ENCODE data around the gene ZNF410. TPM values are rescaled to one million over a fixed set of nuclear protein-coding genes. Genes with fewer than 3 reads are reported as not detected.
"Not testable (repeated sequence)": the region's sequence is repeated elsewhere in the genome, so short reads cannot be mapped to it uniquely, and the experiment has no call there.

Gene ZNF410
- total RNA-seq, 1 experiment from 2014 or later, result 21.0 TPM

DNA sequence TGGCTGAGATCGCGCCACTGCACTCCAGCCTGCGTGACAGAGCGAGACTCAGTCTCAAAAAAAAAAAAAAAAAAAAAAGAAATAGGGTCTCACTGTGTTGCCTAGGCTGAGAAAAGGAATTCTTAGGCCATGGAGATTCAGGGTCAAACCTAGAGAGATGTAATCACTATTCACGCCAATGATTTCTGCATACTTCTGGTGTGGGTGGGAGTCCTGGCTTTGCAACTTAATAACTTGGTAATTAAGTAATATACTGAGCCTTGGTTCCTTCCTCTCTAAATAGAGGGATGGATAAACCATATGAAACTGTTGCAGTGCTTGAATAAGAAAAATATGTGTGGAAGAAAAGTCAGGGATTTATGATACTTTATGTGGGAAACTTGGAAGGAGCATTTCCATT lies 2.7 kb downstream of the ZNF410 start (continued):
- TF ChIP-seq, protein P1, sequence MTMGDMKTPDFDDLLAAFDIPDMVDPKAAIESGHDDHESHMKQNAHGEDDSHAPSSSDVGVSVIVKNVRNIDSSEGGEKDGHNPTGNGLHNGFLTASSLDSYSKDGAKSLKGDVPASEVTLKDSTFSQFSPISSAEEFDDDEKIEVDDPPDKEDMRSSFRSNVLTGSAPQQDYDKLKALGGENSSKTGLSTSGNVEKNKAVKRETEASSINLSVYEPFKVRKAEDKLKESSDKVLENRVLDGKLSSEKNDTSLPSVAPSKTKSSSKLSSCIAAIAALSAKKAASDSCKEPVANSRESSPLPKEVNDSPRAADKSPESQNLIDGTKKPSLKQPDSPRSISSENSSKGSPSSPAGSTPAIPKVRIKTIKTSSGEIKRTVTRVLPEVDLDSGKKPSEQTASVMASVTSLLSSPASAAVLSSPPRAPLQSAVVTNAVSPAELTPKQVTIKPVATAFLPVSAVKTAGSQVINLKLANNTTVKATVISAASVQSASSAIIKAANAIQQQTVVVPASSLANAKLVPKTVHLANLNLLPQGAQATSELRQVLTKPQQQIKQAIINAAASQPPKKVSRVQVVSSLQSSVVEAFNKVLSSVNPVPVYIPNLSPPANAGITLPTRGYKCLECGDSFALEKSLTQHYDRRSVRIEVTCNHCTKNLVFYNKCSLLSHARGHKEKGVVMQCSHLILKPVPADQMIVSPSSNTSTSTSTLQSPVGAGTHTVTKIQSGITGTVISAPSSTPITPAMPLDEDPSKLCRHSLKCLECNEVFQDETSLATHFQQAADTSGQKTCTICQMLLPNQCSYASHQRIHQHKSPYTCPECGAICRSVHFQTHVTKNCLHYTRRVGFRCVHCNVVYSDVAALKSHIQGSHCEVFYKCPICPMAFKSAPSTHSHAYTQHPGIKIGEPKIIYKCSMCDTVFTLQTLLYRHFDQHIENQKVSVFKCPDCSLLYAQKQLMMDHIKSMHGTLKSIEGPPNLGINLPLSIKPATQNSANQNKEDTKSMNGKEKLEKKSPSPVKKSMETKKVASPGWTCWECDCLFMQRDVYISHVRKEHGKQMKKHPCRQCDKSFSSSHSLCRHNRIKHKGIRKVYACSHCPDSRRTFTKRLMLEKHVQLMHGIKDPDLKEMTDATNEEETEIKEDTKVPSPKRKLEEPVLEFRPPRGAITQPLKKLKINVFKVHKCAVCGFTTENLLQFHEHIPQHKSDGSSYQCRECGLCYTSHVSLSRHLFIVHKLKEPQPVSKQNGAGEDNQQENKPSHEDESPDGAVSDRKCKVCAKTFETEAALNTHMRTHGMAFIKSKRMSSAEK (CRISPR knock-in tag; IDR thresholded peaks at IDR 0.05; ENCODE audit: borderline replicate concordance), result no peak
- TF ChIP-seq, protein P2, sequence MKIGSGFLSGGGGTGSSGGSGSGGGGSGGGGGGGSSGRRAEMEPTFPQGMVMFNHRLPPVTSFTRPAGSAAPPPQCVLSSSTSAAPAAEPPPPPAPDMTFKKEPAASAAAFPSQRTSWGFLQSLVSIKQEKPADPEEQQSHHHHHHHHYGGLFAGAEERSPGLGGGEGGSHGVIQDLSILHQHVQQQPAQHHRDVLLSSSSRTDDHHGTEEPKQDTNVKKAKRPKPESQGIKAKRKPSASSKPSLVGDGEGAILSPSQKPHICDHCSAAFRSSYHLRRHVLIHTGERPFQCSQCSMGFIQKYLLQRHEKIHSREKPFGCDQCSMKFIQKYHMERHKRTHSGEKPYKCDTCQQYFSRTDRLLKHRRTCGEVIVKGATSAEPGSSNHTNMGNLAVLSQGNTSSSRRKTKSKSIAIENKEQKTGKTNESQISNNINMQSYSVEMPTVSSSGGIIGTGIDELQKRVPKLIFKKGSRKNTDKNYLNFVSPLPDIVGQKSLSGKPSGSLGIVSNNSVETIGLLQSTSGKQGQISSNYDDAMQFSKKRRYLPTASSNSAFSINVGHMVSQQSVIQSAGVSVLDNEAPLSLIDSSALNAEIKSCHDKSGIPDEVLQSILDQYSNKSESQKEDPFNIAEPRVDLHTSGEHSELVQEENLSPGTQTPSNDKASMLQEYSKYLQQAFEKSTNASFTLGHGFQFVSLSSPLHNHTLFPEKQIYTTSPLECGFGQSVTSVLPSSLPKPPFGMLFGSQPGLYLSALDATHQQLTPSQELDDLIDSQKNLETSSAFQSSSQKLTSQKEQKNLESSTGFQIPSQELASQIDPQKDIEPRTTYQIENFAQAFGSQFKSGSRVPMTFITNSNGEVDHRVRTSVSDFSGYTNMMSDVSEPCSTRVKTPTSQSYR (CRISPR knock-in tag; IDR thresholded peaks at IDR 0.05), result no peak
- TF ChIP-seq, protein P3, sequence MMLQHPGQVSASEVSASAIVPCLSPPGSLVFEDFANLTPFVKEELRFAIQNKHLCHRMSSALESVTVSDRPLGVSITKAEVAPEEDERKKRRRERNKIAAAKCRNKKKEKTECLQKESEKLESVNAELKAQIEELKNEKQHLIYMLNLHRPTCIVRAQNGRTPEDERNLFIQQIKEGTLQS (CRISPR knock-in tag; conservative IDR thresholded peaks at IDR 0.05), result no peak

DNA sequence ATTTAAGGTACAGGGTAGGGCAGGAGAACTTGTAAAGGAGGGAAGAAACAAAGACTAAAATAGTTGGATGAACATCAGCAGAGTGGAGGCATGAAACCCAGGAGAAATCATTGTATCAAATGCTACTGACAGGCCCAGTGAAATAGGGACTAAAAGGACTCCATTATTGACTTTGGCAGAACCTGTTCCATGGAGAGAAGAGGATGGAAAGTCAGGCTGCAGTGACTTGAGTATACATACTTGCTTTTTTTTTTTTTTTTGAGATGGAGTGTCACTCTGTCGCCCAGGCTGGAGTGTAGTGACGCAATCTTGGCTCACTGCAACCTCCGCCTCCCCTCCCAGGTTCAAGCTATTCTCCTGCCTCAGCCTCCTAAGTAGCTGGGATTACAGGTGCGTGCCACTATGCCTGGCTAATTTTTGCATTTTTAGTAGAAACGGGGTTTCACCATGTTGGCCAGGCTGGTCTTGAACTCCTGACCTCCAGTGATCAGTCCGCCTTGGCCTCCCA lies 7.6 kb downstream of the ZNF410 start:
- H3K36me3 Mint-ChIP-seq, result peaks cover 39% of the 10 kb centered on the region
- DNase-seq (ENCODE audit: low spot score); H3K4me1 Mint-ChIP-seq; H3K4me3 Mint-ChIP-seq; ATAC-seq; H3K27me3 Mint-ChIP-seq (ENCODE audit: low read depth); H3K9me3 Mint-ChIP-seq; H3K27ac Mint-ChIP-seq; CTCF ChIA-PET: not testable (repeated sequence)
- POLR2A ChIA-PET, result interaction anchor here (0.6 kb wide), 1 partner anchor 8 kb away, joined by 4 read pairs; no protein-coding TSS in a partner anchor

DNA sequence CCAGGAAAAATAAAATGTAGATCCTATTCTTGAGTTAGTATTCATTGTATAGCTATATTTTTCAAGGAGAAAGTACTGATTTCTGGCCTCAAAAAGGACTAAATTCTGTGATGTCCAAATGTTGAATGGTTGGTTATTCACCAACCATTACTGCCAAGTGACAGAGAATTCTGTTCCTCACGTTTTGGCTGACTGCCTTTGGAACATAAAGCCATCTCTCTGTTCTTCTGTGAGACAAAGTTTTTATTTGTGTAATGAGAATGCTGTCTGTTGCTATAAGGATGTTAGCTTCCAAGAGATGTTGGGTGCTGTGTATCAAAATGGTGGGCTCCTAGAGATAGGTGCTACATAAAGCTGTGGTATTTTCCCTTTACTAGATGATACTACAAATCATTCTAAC lies 9.3 kb downstream of the ZNF410 start:
- DNase-seq (ENCODE audit: low spot score) (no peak), ATAC-seq (no peak)
- H3K36me3 Mint-ChIP-seq, result peaks cover 47% of the 10 kb centered on the region
- no peak overlapping the region for H3K27ac Mint-ChIP-seq
- H3K4me3 Mint-ChIP-seq, result no peak overlapping the region
- ChIA-PET POLR2A (no interaction called here), CTCF (interaction anchor here (1.0 kb wide), 1 partner anchor 167 kb away, joined by 3 read pairs; no protein-coding TSS in a partner anchor)
- H3K9me3 Mint-ChIP-seq, result no peaks in the 10 kb centered on the region
- H3K4me1 Mint-ChIP-seq, result no peaks in the 10 kb centered on the region
- H3K27me3 Mint-ChIP-seq (ENCODE audit: low read depth), result no peaks in the 10 kb centered on the region
- TF ChIP-seq ZNF232 (CRISPR knock-in tag; IDR thresholded peaks at IDR 0.05), result no peak
- TF ChIP-seq, protein P4, sequence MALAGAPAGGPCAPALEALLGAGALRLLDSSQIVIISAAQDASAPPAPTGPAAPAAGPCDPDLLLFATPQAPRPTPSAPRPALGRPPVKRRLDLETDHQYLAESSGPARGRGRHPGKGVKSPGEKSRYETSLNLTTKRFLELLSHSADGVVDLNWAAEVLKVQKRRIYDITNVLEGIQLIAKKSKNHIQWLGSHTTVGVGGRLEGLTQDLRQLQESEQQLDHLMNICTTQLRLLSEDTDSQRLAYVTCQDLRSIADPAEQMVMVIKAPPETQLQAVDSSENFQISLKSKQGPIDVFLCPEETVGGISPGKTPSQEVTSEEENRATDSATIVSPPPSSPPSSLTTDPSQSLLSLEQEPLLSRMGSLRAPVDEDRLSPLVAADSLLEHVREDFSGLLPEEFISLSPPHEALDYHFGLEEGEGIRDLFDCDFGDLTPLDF (CRISPR knock-in tag; IDR thresholded peaks at IDR 0.05), result no peak
- TF ChIP-seq NR1H2 (CRISPR knock-in tag; IDR thresholded peaks at IDR 0.05), result no peak
- no peak for TF ChIP-seq ZNF396 (CRISPR knock-in tag; IDR thresholded peaks at IDR 0.05; ENCODE audit: borderline replicate concordance)
- TF ChIP-seq NFE2L1 (CRISPR knock-in tag; IDR thresholded peaks at IDR 0.05), result no peak
- no peak for TF ChIP-seq RORB (CRISPR knock-in tag; IDR thresholded peaks at IDR 0.05)
- TF ChIP-seq, protein P1 (CRISPR knock-in tag; IDR thresholded peaks at IDR 0.05; ENCODE audit: borderline replicate concordance), result no peak
- TF ChIP-seq IRF2 (CRISPR knock-in tag; IDR thresholded peaks at IDR 0.05; ENCODE audit: borderline replicate concordance, low read depth), result no peak
- TF ChIP-seq, protein P5, sequence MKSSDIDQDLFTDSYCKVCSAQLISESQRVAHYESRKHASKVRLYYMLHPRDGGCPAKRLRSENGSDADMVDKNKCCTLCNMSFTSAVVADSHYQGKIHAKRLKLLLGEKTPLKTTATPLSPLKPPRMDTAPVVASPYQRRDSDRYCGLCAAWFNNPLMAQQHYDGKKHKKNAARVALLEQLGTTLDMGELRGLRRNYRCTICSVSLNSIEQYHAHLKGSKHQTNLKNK (CRISPR knock-in tag; IDR thresholded peaks at IDR 0.05), result no peak
- TF ChIP-seq ZNF263 (CRISPR knock-in tag; IDR thresholded peaks at IDR 0.05; ENCODE audit: low read depth), result no peak
- no peak for TF ChIP-seq JUN (CRISPR knock-in tag; IDR thresholded peaks at IDR 0.05)
- TF ChIP-seq, protein P6, sequence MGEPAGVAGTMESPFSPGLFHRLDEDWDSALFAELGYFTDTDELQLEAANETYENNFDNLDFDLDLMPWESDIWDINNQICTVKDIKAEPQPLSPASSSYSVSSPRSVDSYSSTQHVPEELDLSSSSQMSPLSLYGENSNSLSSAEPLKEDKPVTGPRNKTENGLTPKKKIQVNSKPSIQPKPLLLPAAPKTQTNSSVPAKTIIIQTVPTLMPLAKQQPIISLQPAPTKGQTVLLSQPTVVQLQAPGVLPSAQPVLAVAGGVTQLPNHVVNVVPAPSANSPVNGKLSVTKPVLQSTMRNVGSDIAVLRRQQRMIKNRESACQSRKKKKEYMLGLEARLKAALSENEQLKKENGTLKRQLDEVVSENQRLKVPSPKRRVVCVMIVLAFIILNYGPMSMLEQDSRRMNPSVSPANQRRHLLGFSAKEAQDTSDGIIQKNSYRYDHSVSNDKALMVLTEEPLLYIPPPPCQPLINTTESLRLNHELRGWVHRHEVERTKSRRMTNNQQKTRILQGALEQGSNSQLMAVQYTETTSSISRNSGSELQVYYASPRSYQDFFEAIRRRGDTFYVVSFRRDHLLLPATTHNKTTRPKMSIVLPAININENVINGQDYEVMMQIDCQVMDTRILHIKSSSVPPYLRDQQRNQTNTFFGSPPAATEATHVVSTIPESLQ (CRISPR knock-in tag; IDR thresholded peaks at IDR 0.05), result no peak
- TF ChIP-seq, protein P7, sequence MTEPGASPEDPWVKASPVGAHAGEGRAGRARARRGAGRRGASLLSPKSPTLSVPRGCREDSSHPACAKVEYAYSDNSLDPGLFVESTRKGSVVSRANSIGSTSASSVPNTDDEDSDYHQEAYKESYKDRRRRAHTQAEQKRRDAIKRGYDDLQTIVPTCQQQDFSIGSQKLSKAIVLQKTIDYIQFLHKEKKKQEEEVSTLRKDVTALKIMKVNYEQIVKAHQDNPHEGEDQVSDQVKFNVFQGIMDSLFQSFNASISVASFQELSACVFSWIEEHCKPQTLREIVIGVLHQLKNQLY (CRISPR knock-in tag; IDR thresholded peaks at IDR 0.05), result no peak
- no peak for TF ChIP-seq OVOL2 (CRISPR knock-in tag; IDR thresholded peaks at IDR 0.05; ENCODE audit: borderline replicate concordance)

Data from WTC11 (cell line).